ENCODE results near the gene SIGLEC8.
"Not testable (repeated sequence)": the region's sequence is repeated elsewhere in the genome, so short reads cannot be mapped to it uniquely, and the experiment has no call there.

Gene SIGLEC8

DNA sequence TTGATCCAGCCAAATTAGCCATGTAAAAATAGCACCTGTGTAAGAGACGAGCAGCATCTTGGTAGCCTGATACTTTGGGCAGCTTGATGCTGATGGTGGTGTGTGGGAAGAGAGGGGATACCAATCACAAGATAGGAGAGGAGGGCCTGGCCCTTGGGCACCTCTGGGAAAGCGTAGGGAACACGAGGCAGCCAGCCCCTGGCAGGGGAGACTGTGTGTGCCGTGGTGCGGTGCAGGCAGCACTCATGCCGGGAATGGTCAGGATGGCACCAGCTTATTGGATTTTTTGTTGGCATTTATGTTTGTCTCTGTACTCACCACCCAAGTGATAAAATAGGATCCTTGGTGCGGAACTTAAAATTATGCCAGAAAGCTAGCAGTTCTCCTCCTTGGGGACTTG lies 10.2 kb downstream of the SIGLEC8 start:
- DNase-seq (ENCODE audit: low read depth): no peak
- no peak overlapping the region for H3K4me3 ChIP-seq (replicated peaks; ENCODE audit: low read depth, low read length)
- TF ChIP-seq, protein P1, sequence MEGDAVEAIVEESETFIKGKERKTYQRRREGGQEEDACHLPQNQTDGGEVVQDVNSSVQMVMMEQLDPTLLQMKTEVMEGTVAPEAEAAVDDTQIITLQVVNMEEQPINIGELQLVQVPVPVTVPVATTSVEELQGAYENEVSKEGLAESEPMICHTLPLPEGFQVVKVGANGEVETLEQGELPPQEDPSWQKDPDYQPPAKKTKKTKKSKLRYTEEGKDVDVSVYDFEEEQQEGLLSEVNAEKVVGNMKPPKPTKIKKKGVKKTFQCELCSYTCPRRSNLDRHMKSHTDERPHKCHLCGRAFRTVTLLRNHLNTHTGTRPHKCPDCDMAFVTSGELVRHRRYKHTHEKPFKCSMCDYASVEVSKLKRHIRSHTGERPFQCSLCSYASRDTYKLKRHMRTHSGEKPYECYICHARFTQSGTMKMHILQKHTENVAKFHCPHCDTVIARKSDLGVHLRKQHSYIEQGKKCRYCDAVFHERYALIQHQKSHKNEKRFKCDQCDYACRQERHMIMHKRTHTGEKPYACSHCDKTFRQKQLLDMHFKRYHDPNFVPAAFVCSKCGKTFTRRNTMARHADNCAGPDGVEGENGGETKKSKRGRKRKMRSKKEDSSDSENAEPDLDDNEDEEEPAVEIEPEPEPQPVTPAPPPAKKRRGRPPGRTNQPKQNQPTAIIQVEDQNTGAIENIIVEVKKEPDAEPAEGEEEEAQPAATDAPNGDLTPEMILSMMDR (IDR thresholded peaks at IDR 0.05; ENCODE audit: low read length, missing control alignments): no peak

DNA sequence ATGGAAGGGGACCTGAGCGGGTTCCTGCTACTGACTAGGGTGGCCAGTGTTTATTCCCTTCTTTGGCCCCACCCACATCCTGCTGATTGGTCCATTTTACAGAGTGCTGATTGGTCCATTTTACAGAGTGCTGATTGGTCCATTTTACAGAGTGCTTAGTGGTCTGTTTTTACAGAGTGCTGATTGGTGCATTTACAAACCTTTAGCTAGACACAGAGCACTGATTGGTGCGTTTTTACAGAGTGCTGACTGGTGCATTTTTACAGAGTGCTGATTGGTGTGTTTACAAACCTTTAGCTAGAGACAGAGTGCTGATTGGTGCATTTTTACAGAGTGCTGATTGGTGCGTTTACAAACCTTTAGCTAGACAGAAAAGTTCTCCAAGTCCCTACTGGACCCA lies 10.7 kb downstream of the SIGLEC8 start:
- not testable (repeated sequence) for DNase-seq (ENCODE audit: low read depth); H3K4me3 ChIP-seq (replicated peaks; ENCODE audit: low read depth, low read length)

DNA sequence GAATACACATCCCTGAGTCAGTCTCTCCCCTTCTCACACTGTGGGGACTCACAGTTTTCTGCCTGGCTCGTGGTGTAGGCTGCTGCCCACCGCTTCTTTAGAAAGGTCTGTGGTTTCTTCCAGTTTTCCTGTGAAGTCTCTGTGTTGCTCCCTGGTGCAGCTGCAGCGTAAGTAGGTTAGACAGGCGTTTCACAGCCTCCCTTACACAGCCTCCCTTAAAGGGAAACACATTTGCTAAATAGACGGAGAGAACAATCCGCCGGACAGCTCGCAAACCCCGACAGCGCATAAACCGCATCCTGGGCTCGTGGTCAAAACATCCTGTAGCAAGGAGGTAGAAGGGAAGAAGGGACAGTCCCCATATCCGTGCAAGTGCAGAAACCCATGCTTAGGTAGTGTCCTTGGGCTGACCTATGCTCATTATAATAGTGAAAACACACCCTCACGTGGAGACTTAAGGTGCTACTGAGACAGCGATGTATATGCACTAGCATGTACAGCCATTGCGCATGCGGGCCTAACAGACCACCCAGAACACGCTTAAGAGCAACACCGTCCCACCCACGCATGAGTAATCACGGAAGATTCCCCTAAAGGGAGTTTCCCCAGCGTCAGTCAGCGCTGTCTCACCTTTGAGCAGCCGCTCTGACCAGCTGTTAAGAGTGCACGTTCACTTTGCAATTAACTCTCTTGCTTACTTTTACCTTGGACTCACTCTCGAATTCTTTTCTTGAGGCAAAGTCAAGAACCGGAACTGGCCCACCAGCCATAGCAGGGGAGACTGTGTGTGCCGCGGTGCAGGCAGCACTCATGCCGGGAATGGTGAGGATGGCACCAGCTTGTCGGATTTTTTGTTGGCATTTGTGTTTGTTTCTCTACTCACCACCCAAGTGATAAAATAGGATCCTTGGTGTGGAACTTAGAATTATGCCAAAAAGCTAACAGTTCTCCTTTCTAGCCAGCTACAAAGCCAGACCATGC lies 16.6 kb downstream of the SIGLEC8 start:
- DNase-seq (ENCODE audit: low read depth): no peak
- no peak overlapping the region for H3K4me3 ChIP-seq (replicated peaks; ENCODE audit: low read depth, low read length)
- TF ChIP-seq, protein P1 (IDR thresholded peaks at IDR 0.05; ENCODE audit: low read length, missing control alignments): no peak

DNA sequence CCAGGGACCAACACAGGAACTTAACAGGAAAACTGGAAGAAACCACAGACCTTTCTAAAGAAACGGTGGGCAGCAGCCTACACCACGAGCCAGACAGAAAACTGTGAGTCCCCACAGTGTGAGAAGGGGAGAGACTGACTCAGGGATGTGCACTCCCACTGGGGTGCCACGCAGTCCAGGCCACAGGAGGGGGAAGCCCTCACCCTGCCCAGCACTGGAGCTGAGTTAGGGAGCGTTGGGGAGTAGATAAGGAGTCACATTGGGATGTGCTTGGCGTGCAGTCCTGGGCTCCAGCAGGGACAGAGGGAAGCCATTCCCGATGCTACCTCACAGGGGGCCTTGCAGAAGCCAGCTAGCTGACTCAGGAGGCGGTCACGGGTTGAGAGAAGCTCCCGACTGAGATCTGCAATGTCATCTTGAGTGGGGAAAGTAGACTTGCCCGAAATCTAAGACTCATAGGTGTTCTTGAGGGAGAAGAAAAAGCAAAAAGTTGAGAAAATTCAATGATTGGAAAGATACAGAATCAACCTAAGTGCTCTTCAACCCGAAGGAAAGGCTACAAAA lies 17.3 kb downstream of the SIGLEC8 start:
- no peak overlapping the region for H3K4me3 ChIP-seq (replicated peaks; ENCODE audit: low read depth, low read length)
- TF ChIP-seq, protein P1 (IDR thresholded peaks at IDR 0.05; ENCODE audit: low read length, missing control alignments): no peak
- no peak for DNase-seq (ENCODE audit: low read depth)

DNA sequence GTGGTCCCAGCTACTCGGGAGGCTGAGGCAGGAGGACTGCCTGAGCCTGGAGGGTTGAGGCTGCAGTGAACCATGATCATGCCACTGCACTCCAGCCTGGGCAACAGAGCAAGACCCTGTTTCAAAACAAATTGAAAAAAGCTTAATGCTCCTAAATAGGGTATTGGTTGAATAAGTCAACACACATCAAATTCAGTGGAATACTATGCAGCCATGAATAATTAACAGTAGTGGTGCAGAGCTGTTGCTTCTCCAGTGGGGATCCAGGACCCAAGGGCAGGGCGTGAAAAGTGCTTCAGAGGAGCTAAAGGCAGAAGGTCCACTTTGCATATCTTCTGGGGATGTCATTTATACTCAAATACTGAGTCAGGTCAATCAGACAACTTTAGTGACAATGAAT lies 18.2 kb downstream of the SIGLEC8 start:
- H3K4me3 ChIP-seq (replicated peaks; ENCODE audit: low read depth, low read length): no peak overlapping the region
- no peak for DNase-seq (ENCODE audit: low read depth)
- TF ChIP-seq, protein P1 (IDR thresholded peaks at IDR 0.05; ENCODE audit: low read length, missing control alignments): no peak

DNA sequence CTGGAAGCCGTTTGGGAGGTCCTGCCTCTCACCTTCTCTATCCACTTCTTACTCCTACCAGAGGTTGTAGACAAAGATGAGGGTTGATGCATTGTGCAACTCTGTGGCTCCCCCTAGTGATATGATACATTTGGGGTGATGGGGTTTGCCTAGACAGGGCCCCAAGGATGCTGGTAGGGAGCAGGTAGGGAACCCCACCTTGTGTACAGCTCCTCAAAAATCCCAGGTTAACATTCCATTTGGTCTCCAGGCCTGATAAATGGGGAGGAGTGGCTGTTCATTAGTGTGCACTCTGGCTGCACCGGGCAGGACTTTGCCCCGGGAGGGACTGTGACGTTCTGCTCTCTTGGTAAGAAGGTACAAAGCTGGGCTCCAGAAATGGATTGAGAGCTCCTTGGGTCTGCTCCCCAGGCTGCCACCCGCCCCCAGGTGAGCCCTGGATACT lies 19.2 kb downstream of the SIGLEC8 start:
- no peak overlapping the region for H3K4me3 ChIP-seq (replicated peaks; ENCODE audit: low read depth, low read length)
- TF ChIP-seq, protein P1 (IDR thresholded peaks at IDR 0.05; ENCODE audit: low read length, missing control alignments): peak; percentile 38
- peak; percentile 7 for DNase-seq (ENCODE audit: low read depth)

DNA sequence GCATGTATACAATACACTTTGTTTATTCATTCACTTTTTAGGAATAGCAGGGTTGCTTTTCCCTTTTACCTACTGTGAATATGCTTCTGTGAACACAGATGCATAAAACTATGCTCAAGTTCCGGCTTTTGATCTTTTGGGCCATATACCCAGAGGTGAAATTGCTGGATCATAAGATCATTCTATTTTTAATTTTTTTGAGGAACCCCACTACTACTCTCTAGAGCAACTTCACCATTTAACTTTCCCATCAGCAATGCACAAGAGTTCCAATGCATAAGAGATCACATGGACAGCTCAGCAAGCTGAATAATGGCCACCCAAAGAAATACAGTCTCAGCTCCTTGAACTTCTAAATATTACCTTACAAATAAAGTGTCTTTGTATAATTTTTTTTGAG lies 23.8 kb downstream of the SIGLEC8 start:
- TF ChIP-seq, protein P1 (IDR thresholded peaks at IDR 0.05; ENCODE audit: low read length, missing control alignments): no peak
- DNase-seq (ENCODE audit: low read depth): no peak
- H3K4me3 ChIP-seq (replicated peaks; ENCODE audit: low read depth, low read length): no peak overlapping the region
